IPS DF 6.9 (cell line): Measurements from ENCODE around the gene DSP.

ENCODE experiments used
- DNase-seq: peaks from one replicate; pipeline ENCODE4 v3.0.0-alpha.2; 2013; ENCODE audit warnings: low read depth, low spot score
- H3K27ac ChIP-seq: one replicate; pipeline ENCODE4 v1.5.1; 2013; ENCODE audit warnings: low read length, control low read depth
- H3K27me3 ChIP-seq: 2 replicates; pipeline ENCODE4 v1.6.1; 2013; ENCODE audit warnings: mild to moderate bottlenecking, low read length; ENCODE audit not compliant: control insufficient read depth, insufficient read depth
- H3K36me3 ChIP-seq: 2 replicates; pipeline ENCODE4 v1.6.1; 2013; ENCODE audit warnings: low read length; ENCODE audit not compliant: control insufficient read depth, insufficient read depth
- H3K4me1 ChIP-seq: 2 replicates; pipeline ENCODE4 v1.6.1; 2013; ENCODE audit warnings: low read length; ENCODE audit not compliant: control insufficient read depth, insufficient read depth
- H3K4me3 ChIP-seq: 2 replicates; pipeline ENCODE4 v1.5.1; 2013; ENCODE audit warnings: mild to moderate bottlenecking, low read length
- H3K9me3 ChIP-seq: 2 replicates; pipeline ENCODE4 v1.6.1; 2013; ENCODE audit warnings: low read length, inconsistent platforms; ENCODE audit not compliant: control insufficient read depth, insufficient read depth
- WGBS: extraction: QIAGEN DNeasy Blood & Tissue Kit; methylation state at CpG from one replicate; pipeline ENCODE4 v1.1.7; 2013; ENCODE audit warnings: mixed read lengths, missing lambda C conversion rate; ENCODE audit not compliant: insufficient read length, insufficient coverage; 5-methylcytosine and 5-hydroxymethylcytosine counted together

Gene DSP

GRCh38 chr6:7558781-7559180 is 17.3 kb downstream of the DSP start:
- H3K4me3 ChIP-seq: no peak overlapping the region
- peaks cover 8% of the 10 kb centered on the region; the same call in 1 of the 2 replicates for H3K36me3 ChIP-seq
- no CpG with 5 or more reads among the region's 4 CpGs for WGBS
- no peak for DNase-seq
- H3K27me3 ChIP-seq: no peaks in the 10 kb centered on the region
- H3K9me3 ChIP-seq: no peaks in the 10 kb centered on the region
- no peaks in the 10 kb centered on the region for H3K4me1 ChIP-seq
- H3K27ac ChIP-seq: no peak overlapping the region

GRCh38 chr6:7559196-7559595 is 17.7 kb downstream of the DSP start:
- no peaks in the 10 kb centered on the region for H3K4me1 ChIP-seq
- H3K4me3 ChIP-seq: no peak overlapping the region
- H3K27ac ChIP-seq: no peak overlapping the region
- no peaks in the 10 kb centered on the region for H3K9me3 ChIP-seq
- no peak for DNase-seq
- H3K27me3 ChIP-seq: no peaks in the 10 kb centered on the region
- peaks cover 8% of the 10 kb centered on the region; the same call in 1 of the 2 replicates for H3K36me3 ChIP-seq
- no CpG with 5 or more reads among the region's 6 CpGs for WGBS

- H3K27me3 ChIP-seq: no peaks in the 10 kb centered on the region
Measured at GRCh38 chr6:7559651-7560385, 18.3 kb downstream of the DSP start.

GRCh38 chr6:7561153-7561964 is 19.9 kb downstream of the DSP start:
- Histone ChIP-seq H3K36me3 (peaks cover 11% of the 10 kb centered on the region; the same call in 1 of the 2 replicates), H3K27ac (no peak overlapping the region), H3K4me3 (no peak overlapping the region), H3K27me3 (no peaks in the 10 kb centered on the region), H3K9me3 (no peaks in the 10 kb centered on the region), H3K4me1 (no peaks in the 10 kb centered on the region)
- WGBS: no CpG with 5 or more reads among the region's 19 CpGs
- no peak for DNase-seq

More at GRCh38 chr6:7559651-7560385, 18.3 kb downstream of the DSP start:
- H3K4me3 ChIP-seq: no peak overlapping the region
- H3K9me3 ChIP-seq: no peaks in the 10 kb centered on the region
- no peaks in the 10 kb centered on the region for H3K4me1 ChIP-seq
- peaks cover 8% of the 10 kb centered on the region; the same call in 1 of the 2 replicates for H3K36me3 ChIP-seq
- no CpG with 5 or more reads among the region's 2 CpGs for WGBS
- no peak overlapping the region for H3K27ac ChIP-seq
- DNase-seq: no peak

GRCh38 chr6:7562769-7563168 is 21.3 kb downstream of the DSP start:
- Histone ChIP-seq H3K36me3 (peaks cover 19% of the 10 kb centered on the region; the same call in 1 of the 2 replicates), H3K4me3 (no peak overlapping the region), H3K27me3 (no peaks in the 10 kb centered on the region), H3K27ac (no peak overlapping the region), H3K4me1 (no peaks in the 10 kb centered on the region), H3K9me3 (no peaks in the 10 kb centered on the region)
- no peak for DNase-seq
- no CpG with 5 or more reads among the region's 4 CpGs for WGBS

- H3K36me3 ChIP-seq: peaks cover 22% of the 10 kb centered on the region; the same call in 1 of the 2 replicates
- DNase-seq: no peak
- H3K4me3 ChIP-seq: no peak overlapping the region
- no peaks in the 10 kb centered on the region for H3K4me1 ChIP-seq
- no peaks in the 10 kb centered on the region for H3K27me3 ChIP-seq
- no CpG with 5 or more reads among the region's 2 CpGs for WGBS
- H3K27ac ChIP-seq: no peak overlapping the region
- H3K9me3 ChIP-seq: no peaks in the 10 kb centered on the region
Measured at GRCh38 chr6:7566107-7566506, 24.6 kb downstream of the DSP start.

GRCh38 chr6:7566617-7567173 is 25.2 kb downstream of the DSP start:
- Histone ChIP-seq H3K4me3 (no peak overlapping the region), H3K27me3 (no peaks in the 10 kb centered on the region), H3K27ac (no peak overlapping the region), H3K9me3 (no peaks in the 10 kb centered on the region), H3K4me1 (no peaks in the 10 kb centered on the region), H3K36me3 (peaks cover 26% of the 10 kb centered on the region; the same call in 1 of the 2 replicates)
- no CpG with 5 or more reads among the region's 4 CpGs for WGBS
- DNase-seq: no peak

- Histone ChIP-seq H3K27ac (no peak overlapping the region), H3K36me3 (peaks cover 32% of the 10 kb centered on the region; the same call in 1 of the 2 replicates), H3K4me1 (no peaks in the 10 kb centered on the region), H3K27me3 (no peaks in the 10 kb centered on the region), H3K4me3 (no peak overlapping the region), H3K9me3 (no peaks in the 10 kb centered on the region)
- no peak for DNase-seq
- WGBS: no CpG with 5 or more reads among the region's 3 CpGs
Measured at GRCh38 chr6:7568021-7568420, 26.6 kb downstream of the DSP start.

GRCh38 chr6:7569082-7569481 is 27.6 kb downstream of the DSP start:
- H3K36me3 ChIP-seq: peaks cover 32% of the 10 kb centered on the region; the same call in 1 of the 2 replicates
- no peak for DNase-seq
- H3K4me1 ChIP-seq: no peaks in the 10 kb centered on the region
- H3K4me3 ChIP-seq: no peak overlapping the region
- no peaks in the 10 kb centered on the region for H3K9me3 ChIP-seq
- H3K27me3 ChIP-seq: no peaks in the 10 kb centered on the region
- WGBS: no CpG with 5 or more reads among the region's 13 CpGs
- H3K27ac ChIP-seq: no peak overlapping the region

- H3K27me3 ChIP-seq: no peaks in the 10 kb centered on the region
Measured at GRCh38 chr6:7572213-7572943, 30.9 kb downstream of the DSP start.

More at GRCh38 chr6:7572213-7572943, 30.9 kb downstream of the DSP start:
- Histone ChIP-seq H3K27ac (no peak overlapping the region), H3K36me3 (peaks cover 26% of the 10 kb centered on the region; the same call in 1 of the 2 replicates), H3K4me3 (no peak overlapping the region), H3K9me3 (no peaks in the 10 kb centered on the region), H3K4me1 (no peaks in the 10 kb centered on the region)
- no CpG with 5 or more reads among the region's 9 CpGs for WGBS
- DNase-seq: no peak
